Neural cell (in vitro differentiated cells): ENCODE measurements around the gene UIMC1. TPM values are rescaled to one million over a fixed set of nuclear protein-coding genes. Genes with fewer than 3 reads are reported as not detected.

ENCODE experiments used
- H2AFZ ChIP-seq: fragments of 200-600, 300-800 bp; sonication (generic), shearing (Covaris generic); 2 replicates; pipeline ENCODE4 v1.6.0; 2014; ENCODE audit warnings: low read depth, mild to moderate bottlenecking, antibody characterized with exemption, low read length, moderate library complexity
- H3F3A ChIP-seq: fragments of 200-600 bp; shearing (Covaris generic); 2 replicates; pipeline ENCODE4 v1.6.1; 2016; ENCODE audit warnings: mild to moderate bottlenecking, moderate library complexity, mixed read lengths, antibody characterized with exemption, low read length; ENCODE audit not compliant: insufficient read depth, poor library complexity, severe bottlenecking
- H3K27ac ChIP-seq: fragments of 200-600, 300-800 bp; sonication (generic), shearing (Covaris generic); 2 replicates; pipeline ENCODE4 v1.5.1; 2014; ENCODE audit warnings: mild to moderate bottlenecking, low read length, moderate library complexity
- H3K27me3 ChIP-seq: fragments of 300-800, 200-600 bp; sonication (generic), shearing (Covaris generic); 2 replicates; pipeline ENCODE4 v1.6.0; 2014; ENCODE audit warnings: mild to moderate bottlenecking, low read depth, low read length, moderate library complexity; ENCODE audit not compliant: insufficient read depth
- H3K36me3 ChIP-seq: fragments of 300-800, 200-600 bp; sonication (generic), shearing (Covaris generic); 2 replicates; pipeline ENCODE4 v1.5.1; 2014; ENCODE audit warnings: mild to moderate bottlenecking, antibody characterized with exemption, low read length, moderate library complexity; ENCODE audit not compliant: insufficient read depth
- H3K4me2 ChIP-seq: fragments of 300-800, 200-600 bp; sonication (generic), shearing (Covaris generic); 2 replicates; pipeline ENCODE4 v1.6.0; 2014; ENCODE audit warnings: mild to moderate bottlenecking, low read length
- H3K4me3 ChIP-seq: fragments of 300-800, 200-600 bp; sonication (generic), shearing (Covaris generic); 2 replicates; pipeline ENCODE4 v1.5.1; 2014; ENCODE audit warnings: mild to moderate bottlenecking, low read length, moderate library complexity
- H3K79me2 ChIP-seq: fragments of 200-600 bp; shearing (Covaris generic); replicated peaks from 2 replicates; pipeline ENCODE4 v1.6.0; 2014; ENCODE audit warnings: mild to moderate bottlenecking, low read length, moderate library complexity; ENCODE audit not compliant: insufficient read depth
- H3K9ac ChIP-seq: fragments of 300-800, 200-600 bp; sonication (generic), shearing (Covaris generic); 2 replicates; pipeline ENCODE4 v1.6.1; 2016; ENCODE audit warnings: mild to moderate bottlenecking, low read length, mixed read lengths
- H3K9me2 ChIP-seq: fragments of 200-600 bp; shearing (Covaris generic); 2 replicates; pipeline ENCODE4 v1.6.1; 2016; ENCODE audit warnings: mild to moderate bottlenecking, low read length, mixed read lengths; ENCODE audit not compliant: insufficient read depth
- H3K9me3 ChIP-seq: fragments of 200-600, 300-800 bp; sonication (generic), shearing (Covaris generic); 2 replicates; pipeline ENCODE4 v1.6.1; 2016; ENCODE audit warnings: mild to moderate bottlenecking, mixed run types, low read length, moderate library complexity, mixed read lengths
- H4K20me1 ChIP-seq: fragments of 200-600 bp; shearing (Covaris generic); 2 replicates; pipeline ENCODE4 v1.6.1; 2016; ENCODE audit warnings: mild to moderate bottlenecking, mixed run types; ENCODE audit not compliant: insufficient read depth
- EP300 ChIP-seq: fragments of 450-650 bp; conservative IDR thresholded peaks from 2 replicates; pipeline ENCODE4 v1.6.1; 2014; ENCODE audit warnings: antibody characterized with exemption, mild to moderate bottlenecking, moderate library complexity; ENCODE audit not compliant: poor library complexity, severe bottlenecking
- EZH2 ChIP-seq: fragments of 200-600, 300-800 bp; shearing (Covaris generic), sonication (generic); IDR thresholded peaks from 2 replicates; pipeline ENCODE4 v1.6.1; 2014; ENCODE audit warnings: antibody characterized with exemption, low read length, borderline replicate concordance, mild to moderate bottlenecking; ENCODE audit not compliant: insufficient read depth, poor library complexity, severe bottlenecking
- MXI1 ChIP-seq: fragments of 450-650 bp; conservative IDR thresholded peaks from 2 replicates; pipeline ENCODE4 v1.6.1; 2014; ENCODE audit warnings: antibody characterized with exemption, mild to moderate bottlenecking; ENCODE audit not compliant: poor library complexity, severe bottlenecking
- POLR2AphosphoS5 ChIP-seq: IDR thresholded peaks from 2 replicates; pipeline ENCODE4 v1.6.1; 2012
- RAD21 ChIP-seq: fragments of 450-650 bp; conservative IDR thresholded peaks from 2 replicates; pipeline ENCODE4 v1.6.1; 2014; ENCODE audit warnings: antibody characterized with exemption, mild to moderate bottlenecking, moderate library complexity
- SMC3 ChIP-seq: fragments of 450-650 bp; conservative IDR thresholded peaks from 2 replicates; pipeline ENCODE4 v1.6.1; 2014; ENCODE audit warnings: antibody characterized with exemption, mild to moderate bottlenecking, moderate library complexity; ENCODE audit not compliant: poor library complexity
- TAF1 ChIP-seq: IDR thresholded peaks from 2 replicates; pipeline ENCODE4 v1.6.1; 2012; ENCODE audit warnings: low read depth
- polyA plus RNA-seq: library from polyadenylated mRNA; depleted of rRNA; stranded (reverse); fragments of >200 nt; gene quantifications from 2 replicates; pipeline ENCODE4 v1.2.3, GENCODE V29; 2014
- TF ChIP-seq, protein P1 (sequence below): fragments of 450-650 bp; IDR thresholded peaks from 2 replicates; pipeline ENCODE4 v1.5.1; 2014; ENCODE audit warnings: antibody characterized with exemption, mild to moderate bottlenecking, moderate library complexity; ENCODE audit not compliant: poor library complexity, severe bottlenecking
- TF ChIP-seq, protein P2 (sequence below): IDR thresholded peaks from 2 replicates; pipeline ENCODE4 v1.6.1; 2012; ENCODE audit warnings: borderline replicate concordance

UIMC1 gene
- polyA plus RNA-seq, 1 donor from 2014 or later, result 74.0 TPM

- no peaks in the 10 kb centered on the region for H3K36me3 ChIP-seq
- no peak overlapping the region for H3K27ac ChIP-seq
- no peak overlapping the region for H3K9ac ChIP-seq
- H3K9me3 ChIP-seq, result no peaks in the 10 kb centered on the region
- H3F3A ChIP-seq, result no peaks in the 10 kb centered on the region
- no peaks in the 10 kb centered on the region for H3K27me3 ChIP-seq
- H3K9me2 ChIP-seq, result no peaks in the 10 kb centered on the region
- no peak for TF ChIP-seq SMC3
- TF ChIP-seq, protein P1, sequence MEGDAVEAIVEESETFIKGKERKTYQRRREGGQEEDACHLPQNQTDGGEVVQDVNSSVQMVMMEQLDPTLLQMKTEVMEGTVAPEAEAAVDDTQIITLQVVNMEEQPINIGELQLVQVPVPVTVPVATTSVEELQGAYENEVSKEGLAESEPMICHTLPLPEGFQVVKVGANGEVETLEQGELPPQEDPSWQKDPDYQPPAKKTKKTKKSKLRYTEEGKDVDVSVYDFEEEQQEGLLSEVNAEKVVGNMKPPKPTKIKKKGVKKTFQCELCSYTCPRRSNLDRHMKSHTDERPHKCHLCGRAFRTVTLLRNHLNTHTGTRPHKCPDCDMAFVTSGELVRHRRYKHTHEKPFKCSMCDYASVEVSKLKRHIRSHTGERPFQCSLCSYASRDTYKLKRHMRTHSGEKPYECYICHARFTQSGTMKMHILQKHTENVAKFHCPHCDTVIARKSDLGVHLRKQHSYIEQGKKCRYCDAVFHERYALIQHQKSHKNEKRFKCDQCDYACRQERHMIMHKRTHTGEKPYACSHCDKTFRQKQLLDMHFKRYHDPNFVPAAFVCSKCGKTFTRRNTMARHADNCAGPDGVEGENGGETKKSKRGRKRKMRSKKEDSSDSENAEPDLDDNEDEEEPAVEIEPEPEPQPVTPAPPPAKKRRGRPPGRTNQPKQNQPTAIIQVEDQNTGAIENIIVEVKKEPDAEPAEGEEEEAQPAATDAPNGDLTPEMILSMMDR, result no peak
- no peak for TF ChIP-seq MXI1
- TF ChIP-seq TAF1, result no peak
- TF ChIP-seq RAD21, result no peak
- TF ChIP-seq EP300, result no peak
- TF ChIP-seq POLR2AphosphoS5, result no peak
- TF ChIP-seq EZH2, result no peak
- TF ChIP-seq, protein P2, sequence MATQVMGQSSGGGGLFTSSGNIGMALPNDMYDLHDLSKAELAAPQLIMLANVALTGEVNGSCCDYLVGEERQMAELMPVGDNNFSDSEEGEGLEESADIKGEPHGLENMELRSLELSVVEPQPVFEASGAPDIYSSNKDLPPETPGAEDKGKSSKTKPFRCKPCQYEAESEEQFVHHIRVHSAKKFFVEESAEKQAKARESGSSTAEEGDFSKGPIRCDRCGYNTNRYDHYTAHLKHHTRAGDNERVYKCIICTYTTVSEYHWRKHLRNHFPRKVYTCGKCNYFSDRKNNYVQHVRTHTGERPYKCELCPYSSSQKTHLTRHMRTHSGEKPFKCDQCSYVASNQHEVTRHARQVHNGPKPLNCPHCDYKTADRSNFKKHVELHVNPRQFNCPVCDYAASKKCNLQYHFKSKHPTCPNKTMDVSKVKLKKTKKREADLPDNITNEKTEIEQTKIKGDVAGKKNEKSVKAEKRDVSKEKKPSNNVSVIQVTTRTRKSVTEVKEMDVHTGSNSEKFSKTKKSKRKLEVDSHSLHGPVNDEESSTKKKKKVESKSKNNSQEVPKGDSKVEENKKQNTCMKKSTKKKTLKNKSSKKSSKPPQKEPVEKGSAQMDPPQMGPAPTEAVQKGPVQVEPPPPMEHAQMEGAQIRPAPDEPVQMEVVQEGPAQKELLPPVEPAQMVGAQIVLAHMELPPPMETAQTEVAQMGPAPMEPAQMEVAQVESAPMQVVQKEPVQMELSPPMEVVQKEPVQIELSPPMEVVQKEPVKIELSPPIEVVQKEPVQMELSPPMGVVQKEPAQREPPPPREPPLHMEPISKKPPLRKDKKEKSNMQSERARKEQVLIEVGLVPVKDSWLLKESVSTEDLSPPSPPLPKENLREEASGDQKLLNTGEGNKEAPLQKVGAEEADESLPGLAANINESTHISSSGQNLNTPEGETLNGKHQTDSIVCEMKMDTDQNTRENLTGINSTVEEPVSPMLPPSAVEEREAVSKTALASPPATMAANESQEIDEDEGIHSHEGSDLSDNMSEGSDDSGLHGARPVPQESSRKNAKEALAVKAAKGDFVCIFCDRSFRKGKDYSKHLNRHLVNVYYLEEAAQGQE, result no peak
- H2AFZ ChIP-seq, result no peak overlapping the region
- no peaks in the 10 kb centered on the region for H3K79me2 ChIP-seq
- no peak overlapping the region for H3K4me2 ChIP-seq
- H4K20me1 ChIP-seq, result no peaks in the 10 kb centered on the region
- no peak overlapping the region for H3K4me3 ChIP-seq
Measured at GRCh38 chr5:176891331-176891958, 115.1 kb downstream of the UIMC1 start.

- H3K79me2 ChIP-seq, result no peaks in the 10 kb centered on the region
Measured at GRCh38 chr5:176890455-176891330, 115.9 kb downstream of the UIMC1 start.

More at GRCh38 chr5:176890455-176891330, 115.9 kb downstream of the UIMC1 start:
- H3K9me2 ChIP-seq, result no peaks in the 10 kb centered on the region
- no peaks in the 10 kb centered on the region for H3K36me3 ChIP-seq
- no peak overlapping the region for H2AFZ ChIP-seq
- no peak overlapping the region for H3K4me3 ChIP-seq
- no peaks in the 10 kb centered on the region for H3F3A ChIP-seq
- TF ChIP-seq RAD21 (no peak), SMC3 (no peak), TAF1 (no peak), EP300 (no peak), MXI1 (no peak)
- TF ChIP-seq, protein P1, result no peak
- no peaks in the 10 kb centered on the region for H4K20me1 ChIP-seq
- no peak overlapping the region for H3K9ac ChIP-seq
- no peak overlapping the region for H3K27ac ChIP-seq
- no peak overlapping the region for H3K4me2 ChIP-seq
- H3K9me3 ChIP-seq, result no peaks in the 10 kb centered on the region
- H3K27me3 ChIP-seq, result no peaks in the 10 kb centered on the region
